SK-N-MC (cell line): ENCODE data around the gene CENPVL3.

ENCODE experiments used
- DNase-seq: peaks from one replicate; pipeline ENCODE4 v3.0.0-alpha.2; 2011; ENCODE audit warnings: low read depth, low spot score
- H3K27ac ChIP-seq: fragments of 200-600 bp; sonication (generic); 2 replicates; pipeline ENCODE4 v1.5.1; 2016; ENCODE audit warnings: mixed run types
- H3K36me3 ChIP-seq: fragments of 200-600 bp; sonication (generic); 2 replicates; pipeline ENCODE4 v1.6.1; 2017; ENCODE audit warnings: antibody characterized with exemption, low read length, mixed read lengths; ENCODE audit not compliant: insufficient read depth
- H3K4me3 ChIP-seq: fragments of 200-600 bp; sonication (generic); 2 replicates; pipeline ENCODE4 v1.5.1; 2016
- H3K9ac ChIP-seq: fragments of 200-600 bp; sonication (generic); 2 replicates; pipeline ENCODE4 v1.8.0; 2017; ENCODE audit warnings: mixed run types, mixed read lengths; ENCODE audit not compliant: insufficient read length
- H3K9me3 ChIP-seq: fragments of 200-600 bp; sonication (generic); 2 replicates; pipeline ENCODE4 v1.6.1; 2017; ENCODE audit warnings: low read depth, mild to moderate bottlenecking, antibody characterized with exemption, low read length, moderate library complexity, mixed read lengths
- EZH2 ChIP-seq: fragments of 200-600 bp; sonication (generic); IDR thresholded peaks from one replicate; pipeline ENCODE4 v1.6.1; 2017; ENCODE audit warnings: antibody characterized with exemption
- FOXP2 ChIP-seq: optimal IDR thresholded peaks from 2 replicates; pipeline ENCODE3; 2011; ENCODE audit warnings: mild to moderate bottlenecking, moderate library complexity; ENCODE audit not compliant: insufficient read depth; ENCODE audit errors: extremely low read length, control extremely low read depth
- POLR2AphosphoS5 ChIP-seq: IDR thresholded peaks from 2 replicates; pipeline ENCODE4 v1.6.1; 2012; ENCODE audit warnings: mild to moderate bottlenecking, low read depth, low read length, borderline replicate concordance

Gene CENPVL3

DNA sequence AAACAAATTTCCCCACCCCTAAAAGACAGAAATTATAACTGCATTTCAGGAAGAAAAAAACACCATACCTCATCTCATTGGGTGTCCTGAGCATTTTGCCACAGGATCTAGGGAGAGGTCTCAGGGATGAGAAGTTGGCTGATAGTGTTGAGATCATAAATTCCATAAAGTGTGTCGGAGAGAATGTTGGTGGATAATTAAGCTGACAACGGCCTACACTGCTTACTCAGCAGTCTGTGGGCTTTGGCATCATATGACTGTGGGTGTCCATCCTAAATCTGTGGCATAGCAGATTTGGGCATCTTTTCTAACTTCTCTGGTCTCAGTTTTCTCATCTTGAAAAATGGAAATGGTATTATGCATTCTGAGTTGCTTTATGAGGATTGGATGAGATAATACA, 12.3 kb downstream of the CENPVL3 start:
- no peak overlapping the region for H3K27ac ChIP-seq
- no peak for TF ChIP-seq EZH2
- TF ChIP-seq POLR2AphosphoS5 = no peak
- TF ChIP-seq FOXP2 = no peak
- H3K9ac ChIP-seq = no peak overlapping the region
- DNase-seq = no peak
- H3K36me3 ChIP-seq = no peaks in the 10 kb centered on the region
- H3K4me3 ChIP-seq = no peak overlapping the region
- H3K9me3 ChIP-seq = no peaks in the 10 kb centered on the region

DNA sequence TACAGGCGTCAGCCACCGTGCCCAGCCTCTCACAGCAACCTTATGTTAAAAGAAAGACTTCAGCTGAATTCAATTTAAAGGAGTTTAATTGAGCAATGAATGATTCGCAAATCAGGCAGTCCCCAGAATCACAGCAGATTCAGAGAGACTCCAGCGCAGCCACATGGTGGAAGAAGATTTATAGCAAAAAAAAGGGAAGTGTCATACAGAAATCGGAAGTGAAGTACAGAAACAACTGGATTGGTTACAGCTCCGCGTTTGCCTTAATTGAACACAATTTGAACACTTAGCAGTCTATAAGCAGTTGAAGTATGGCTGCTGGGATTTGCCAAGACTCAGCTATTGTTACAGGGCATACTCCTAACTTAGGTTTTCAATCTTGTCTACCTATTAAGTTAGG, 19.8 kb downstream of the CENPVL3 start:
- TF ChIP-seq EZH2 (no peak), POLR2AphosphoS5 (no peak), FOXP2 (no peak)
- Histone ChIP-seq H3K36me3 (no peaks in the 10 kb centered on the region), H3K9me3 (no peaks in the 10 kb centered on the region), H3K27ac (no peak overlapping the region), H3K9ac (no peak overlapping the region), H3K4me3 (no peak overlapping the region)
- no peak for DNase-seq

DNA sequence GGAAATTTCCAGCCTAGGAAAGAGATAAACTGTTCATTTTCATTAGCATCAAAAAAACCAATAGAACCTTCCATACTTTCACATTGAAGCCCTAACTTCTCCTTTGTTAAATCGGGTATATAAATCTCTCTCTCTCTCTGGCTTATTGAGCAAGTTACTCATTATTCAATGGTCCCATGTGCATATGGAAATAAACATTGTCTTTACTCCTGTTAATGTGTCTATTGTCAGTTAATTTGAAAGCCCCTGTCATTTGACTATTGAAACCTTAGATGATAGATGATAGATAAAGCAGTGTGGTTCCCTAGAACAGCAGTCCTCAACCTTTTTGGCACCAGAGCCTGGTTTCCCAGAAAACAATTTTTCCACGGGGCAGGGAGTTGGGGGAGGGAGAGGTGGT, 46.8 kb downstream of the CENPVL3 start:
- Histone ChIP-seq H3K9me3 (no peaks in the 10 kb centered on the region), H3K9ac (no peak overlapping the region), H3K27ac (no peak overlapping the region), H3K4me3 (no peak overlapping the region), H3K36me3 (no peaks in the 10 kb centered on the region)
- DNase-seq = no peak
- TF ChIP-seq FOXP2 (no peak), POLR2AphosphoS5 (no peak), EZH2 (no peak)

DNA sequence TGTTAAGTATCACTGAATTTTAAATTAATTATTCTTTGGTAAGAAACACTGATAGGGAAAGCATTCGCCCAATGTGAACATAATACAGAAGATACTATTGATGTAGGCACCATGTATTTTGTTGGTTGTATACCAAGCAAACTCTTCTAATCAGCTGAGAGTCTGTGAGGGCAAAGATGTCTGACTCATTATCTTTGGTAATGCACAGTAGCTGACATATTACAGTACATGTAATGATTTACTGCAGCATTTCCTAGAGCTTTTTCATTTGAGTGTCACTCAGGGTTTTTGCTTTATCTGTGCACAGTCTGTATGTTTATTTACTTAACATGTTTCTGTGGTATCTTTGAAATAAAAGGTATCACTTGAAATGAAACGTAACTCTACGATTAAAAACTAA, 49.2 kb downstream of the CENPVL3 start:
- H3K9ac ChIP-seq = no peak overlapping the region
- H3K9me3 ChIP-seq = no peaks in the 10 kb centered on the region
- TF ChIP-seq POLR2AphosphoS5 (no peak), EZH2 (no peak), FOXP2 (no peak)
- H3K4me3 ChIP-seq = no peak overlapping the region
- H3K27ac ChIP-seq = no peak overlapping the region
- DNase-seq = no peak
- no peaks in the 10 kb centered on the region for H3K36me3 ChIP-seq

DNA sequence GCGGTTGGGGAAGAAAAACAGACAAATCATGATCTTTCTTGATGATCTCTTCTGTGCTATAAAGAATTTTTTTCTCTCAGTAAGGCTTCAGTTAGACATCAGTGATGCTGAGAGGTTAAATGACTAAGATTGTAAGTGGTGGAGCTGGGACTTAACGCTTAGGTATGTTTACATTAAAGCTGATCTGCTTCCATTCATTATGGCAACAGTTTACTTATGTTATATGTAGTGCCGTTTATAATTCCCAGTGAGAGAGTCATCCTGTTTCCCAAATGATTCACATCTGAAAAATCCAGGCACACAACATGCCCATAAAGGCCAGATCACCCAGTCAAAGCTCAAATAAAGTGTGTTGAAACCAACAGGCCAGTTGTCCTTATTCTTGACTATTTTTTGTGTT, 50.1 kb downstream of the CENPVL3 start:
- no peaks in the 10 kb centered on the region for H3K9me3 ChIP-seq
- H3K36me3 ChIP-seq = no peaks in the 10 kb centered on the region
- no peak for TF ChIP-seq EZH2
- no peak for TF ChIP-seq POLR2AphosphoS5
- no peak for TF ChIP-seq FOXP2
- no peak for DNase-seq
- no peak overlapping the region for H3K27ac ChIP-seq
- H3K9ac ChIP-seq = no peak overlapping the region
- no peak overlapping the region for H3K4me3 ChIP-seq
